Activated naive CD4-positive, alpha-beta T cell treated with anti-CD3 and anti-CD28 coated beads, Interleukin-2, amount 50 U/mL, for 16 hours (primary cell): ENCODE results near the gene ANGPTL4.
A peak's percentile ranks its signal among the peaks of the same experiment; 100 is the strongest.
"Not testable (repeated sequence)": the region's sequence is repeated elsewhere in the genome, so short reads cannot be mapped to it uniquely, and the experiment has no call there.

Source experiments
- DNase-seq: peaks from one replicate; pipeline ENCODE4 v3.0.0-alpha.2; 2020

The ANGPTL4 gene

DNA sequence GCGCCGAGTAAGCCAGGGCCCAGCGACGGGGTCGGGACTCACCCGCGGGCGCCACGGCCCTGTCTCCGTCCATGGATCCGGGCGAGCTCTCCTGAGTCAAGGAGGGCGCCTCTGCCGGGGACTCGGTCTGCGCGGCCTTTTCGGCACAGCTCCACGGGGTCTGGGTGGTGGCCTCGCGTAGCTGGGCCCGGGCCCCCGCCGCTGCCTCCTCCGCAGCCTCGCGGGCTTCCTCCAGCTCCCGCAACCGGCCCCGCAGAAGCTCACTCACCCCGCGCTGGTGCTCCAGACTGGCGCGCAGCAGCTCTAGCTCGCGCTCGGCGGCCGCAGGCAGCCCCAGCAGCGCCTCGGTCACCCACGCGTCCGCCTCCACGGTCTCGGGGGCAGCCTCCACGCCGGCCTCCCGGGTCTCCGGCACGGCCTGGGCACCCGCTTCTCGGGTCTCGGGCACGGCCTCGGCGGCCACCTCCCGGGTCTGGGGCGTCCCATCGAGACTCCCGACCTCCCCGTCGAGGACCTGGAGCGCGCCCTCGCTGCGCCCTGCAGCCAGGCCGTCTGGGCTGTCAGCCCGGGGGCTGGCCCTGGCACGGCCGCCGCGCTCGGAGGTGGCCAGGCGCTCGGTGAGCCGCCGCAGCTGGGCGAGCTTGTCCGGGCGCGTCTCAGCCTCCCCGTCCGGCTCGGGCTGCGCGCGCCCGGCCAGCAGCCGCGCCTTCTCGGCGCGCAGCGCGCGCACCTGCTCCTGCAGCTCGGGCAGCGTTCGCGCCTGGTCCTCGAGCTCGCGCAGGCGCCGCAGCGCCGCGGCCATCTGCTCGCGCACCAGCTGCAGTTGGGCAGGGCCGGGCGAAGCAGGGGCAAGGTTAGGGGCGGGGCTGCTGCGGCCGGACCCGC, 29.3 kb upstream of the ANGPTL4 start:
- no peak for DNase-seq

DNA sequence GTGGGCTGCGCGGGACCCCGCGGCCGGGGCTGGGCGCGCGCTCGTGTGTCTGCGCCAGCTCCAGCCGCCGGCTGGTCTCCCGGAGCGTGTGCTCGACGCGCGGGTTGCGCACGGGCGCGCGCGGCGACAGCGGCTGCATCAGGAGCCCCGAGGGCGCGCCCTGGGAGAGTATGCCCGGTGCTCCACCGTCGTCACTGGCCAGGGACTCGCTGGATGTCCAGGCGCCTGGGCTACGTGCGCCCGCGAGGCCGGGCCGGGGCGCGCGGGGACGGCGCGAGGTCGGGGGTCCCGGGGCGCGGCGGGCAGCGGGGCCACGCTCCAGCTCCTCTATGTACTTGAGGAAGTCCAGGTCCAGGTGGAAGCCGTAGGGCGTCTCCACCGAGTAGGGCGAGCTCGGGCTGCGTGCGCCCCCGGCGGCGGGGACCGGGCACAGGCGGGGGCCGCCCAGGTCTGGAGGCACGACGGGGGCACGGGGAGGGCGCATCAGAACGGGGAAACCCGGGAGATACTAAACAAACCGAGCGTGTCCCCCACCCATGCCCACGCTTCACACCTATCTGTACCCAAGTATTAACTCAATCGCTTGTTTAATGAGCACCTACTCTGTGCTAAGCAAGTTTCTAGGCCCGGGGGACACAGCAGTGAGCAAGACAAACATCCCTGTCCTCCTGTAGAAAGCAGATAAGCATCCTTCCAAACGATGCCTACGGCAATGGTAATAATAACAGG, 28.4 kb upstream of the ANGPTL4 start:
- no peak for DNase-seq

DNA sequence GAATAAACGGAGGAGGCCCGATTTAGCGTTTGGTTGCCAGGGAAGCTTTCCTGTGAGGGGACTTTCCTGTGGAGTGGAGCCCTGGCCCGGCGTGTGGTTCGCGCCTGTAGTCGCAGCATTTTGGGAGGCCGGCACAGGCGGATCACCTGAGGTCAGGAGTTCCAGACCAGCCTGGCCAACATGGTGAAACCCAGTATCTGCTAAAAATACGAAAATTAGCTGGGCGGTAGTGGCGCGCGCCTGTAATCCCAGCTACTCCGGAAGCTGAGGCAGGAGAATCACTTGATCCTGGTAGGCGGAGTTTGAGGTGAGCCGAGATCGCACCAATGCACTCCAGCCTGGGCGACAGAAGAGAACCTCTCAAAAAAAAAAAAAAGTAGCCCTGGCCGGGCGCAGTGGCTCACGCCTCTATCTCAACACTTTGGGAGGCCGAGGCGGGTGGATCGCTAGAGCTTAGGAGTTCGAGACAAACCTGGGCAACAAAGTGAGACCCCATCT, 27.8 kb upstream of the ANGPTL4 start:
- DNase-seq, result no peak

DNA sequence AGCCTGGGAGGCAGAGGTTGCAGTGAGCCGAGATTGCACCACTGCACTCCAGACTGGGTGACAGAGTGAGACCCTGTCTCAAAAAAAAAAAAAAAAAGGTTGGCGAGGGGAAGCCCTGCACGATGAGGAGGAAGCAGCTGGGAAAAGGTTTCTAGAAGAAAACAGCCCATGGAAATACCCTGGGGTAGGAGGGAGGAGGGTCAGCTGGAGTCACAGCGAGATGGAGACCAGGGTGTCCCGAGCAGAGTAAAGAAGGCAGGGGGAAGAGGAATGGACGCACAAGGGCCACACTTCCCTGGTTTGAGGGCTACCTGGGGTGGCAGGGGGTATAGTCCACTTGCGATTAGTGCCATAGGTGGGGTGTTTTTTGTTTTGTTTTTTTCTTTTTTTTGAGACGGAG, 27.3 kb upstream of the ANGPTL4 start:
- DNase-seq, result no peak

DNA sequence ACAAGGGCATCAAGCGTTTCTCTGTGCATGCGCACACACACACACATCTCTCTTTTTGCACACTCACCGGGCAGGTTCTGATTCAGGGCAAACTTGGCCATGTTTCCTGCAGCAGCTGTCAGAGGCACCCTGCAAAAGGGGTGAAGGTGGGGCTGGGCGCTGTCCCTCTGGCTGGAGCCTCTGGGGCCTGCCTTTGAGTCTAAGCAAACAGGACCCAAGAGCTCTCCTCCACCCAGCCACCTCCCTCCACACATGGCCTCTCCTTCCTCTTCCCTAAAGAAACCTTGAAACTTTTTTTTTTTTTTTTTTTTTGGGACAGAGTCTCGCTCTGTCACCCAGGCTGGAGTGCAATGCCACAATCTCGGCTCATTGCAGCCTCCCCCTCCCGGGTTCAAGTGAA, 26.2 kb upstream of the ANGPTL4 start:
- no peak for DNase-seq

DNA sequence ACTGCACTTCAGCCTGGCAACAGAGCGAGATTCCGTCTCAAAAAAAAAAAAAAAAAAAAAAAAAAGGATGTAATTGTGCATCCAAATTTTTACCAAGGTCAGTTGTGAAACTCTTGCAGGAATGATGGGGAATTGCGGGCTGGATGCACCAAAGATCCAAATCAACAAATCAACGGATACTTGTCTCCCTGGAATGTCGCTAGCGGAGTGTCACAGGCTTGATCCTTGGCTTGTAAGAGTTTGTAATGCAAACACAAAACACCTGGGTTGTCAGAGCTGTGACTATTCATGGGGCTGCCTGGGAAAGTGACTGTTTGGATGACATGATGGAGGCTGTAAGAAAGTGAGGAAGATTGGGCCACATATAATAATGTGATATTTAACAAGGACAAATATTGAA, 25.1 kb upstream of the ANGPTL4 start:
- DNase-seq, result no peak

DNA sequence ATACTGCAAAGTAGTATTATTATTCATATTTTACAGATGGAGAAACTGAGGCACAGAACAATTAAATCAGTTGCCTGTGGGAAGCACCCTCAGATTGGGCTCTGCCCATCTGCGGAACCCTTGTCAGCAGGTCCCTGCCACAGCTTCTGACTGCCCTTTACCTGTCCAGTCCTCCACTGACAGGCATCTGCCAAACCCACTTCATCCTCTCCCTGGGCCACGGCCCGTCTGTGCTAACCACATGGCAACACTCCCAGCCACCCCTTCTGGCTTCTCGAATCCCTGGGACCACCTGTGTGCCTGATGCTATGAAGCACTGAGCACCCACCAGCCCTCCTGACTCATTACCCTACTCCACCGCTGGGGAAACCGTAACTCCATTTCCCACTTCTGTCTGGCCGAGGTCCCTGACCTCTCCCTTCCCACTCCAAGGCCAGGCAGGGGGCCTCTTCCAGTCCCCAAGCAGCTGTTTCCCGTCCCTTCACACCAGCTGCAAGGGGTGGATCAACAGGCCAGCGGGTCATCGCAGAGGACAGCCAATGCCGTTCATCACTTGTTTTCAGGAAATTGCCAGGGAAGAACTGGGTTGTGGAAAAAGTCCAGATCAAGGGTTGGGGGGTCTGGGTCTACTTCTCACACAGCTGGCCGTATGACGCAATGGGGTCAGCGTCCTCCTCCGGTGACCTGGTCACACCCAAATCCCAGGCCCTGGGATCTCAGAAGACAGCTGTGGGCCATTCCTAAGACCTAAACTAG, 23.4 kb upstream of the ANGPTL4 start:
- no peak for DNase-seq

DNA sequence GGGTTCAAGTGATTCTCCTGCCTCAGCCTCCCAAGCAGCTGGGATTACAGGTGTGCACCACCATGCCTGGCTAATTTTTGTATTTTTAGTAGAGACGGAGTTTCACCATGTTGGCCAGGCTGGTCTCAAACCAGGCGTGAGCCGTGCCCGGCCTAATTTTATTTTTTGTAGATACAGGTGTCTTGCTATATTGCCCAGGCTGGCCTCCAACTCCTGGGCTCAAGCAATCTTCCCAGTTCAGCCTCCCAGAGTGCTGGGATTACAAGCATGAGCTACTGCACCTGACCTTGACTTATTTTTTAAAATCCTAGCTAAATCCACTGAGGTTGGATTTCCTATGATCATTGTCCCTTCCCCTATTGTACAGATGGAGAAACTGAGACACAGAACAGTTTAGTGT, 22.5 kb upstream of the ANGPTL4 start:
- not testable (repeated sequence) for DNase-seq

DNA sequence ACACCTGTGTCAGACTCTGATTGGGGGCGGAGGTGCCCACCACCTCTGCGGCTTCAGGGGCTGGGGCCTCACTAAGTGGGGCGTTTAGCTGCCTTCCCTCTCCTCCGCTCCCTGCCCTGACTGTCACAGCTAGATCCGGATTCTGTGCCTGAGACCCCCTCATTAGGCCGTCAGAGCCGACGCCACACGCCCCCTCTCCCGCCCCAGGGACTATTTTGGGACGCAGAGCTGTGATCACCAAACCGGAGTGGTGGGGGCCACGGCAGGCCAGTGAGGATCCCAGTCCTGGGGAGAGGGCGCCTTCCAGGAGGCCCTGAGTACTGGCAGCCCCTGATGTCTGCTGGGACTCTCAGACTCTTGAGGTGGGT, 21.7 kb upstream of the ANGPTL4 start:
- no peak for DNase-seq

DNA sequence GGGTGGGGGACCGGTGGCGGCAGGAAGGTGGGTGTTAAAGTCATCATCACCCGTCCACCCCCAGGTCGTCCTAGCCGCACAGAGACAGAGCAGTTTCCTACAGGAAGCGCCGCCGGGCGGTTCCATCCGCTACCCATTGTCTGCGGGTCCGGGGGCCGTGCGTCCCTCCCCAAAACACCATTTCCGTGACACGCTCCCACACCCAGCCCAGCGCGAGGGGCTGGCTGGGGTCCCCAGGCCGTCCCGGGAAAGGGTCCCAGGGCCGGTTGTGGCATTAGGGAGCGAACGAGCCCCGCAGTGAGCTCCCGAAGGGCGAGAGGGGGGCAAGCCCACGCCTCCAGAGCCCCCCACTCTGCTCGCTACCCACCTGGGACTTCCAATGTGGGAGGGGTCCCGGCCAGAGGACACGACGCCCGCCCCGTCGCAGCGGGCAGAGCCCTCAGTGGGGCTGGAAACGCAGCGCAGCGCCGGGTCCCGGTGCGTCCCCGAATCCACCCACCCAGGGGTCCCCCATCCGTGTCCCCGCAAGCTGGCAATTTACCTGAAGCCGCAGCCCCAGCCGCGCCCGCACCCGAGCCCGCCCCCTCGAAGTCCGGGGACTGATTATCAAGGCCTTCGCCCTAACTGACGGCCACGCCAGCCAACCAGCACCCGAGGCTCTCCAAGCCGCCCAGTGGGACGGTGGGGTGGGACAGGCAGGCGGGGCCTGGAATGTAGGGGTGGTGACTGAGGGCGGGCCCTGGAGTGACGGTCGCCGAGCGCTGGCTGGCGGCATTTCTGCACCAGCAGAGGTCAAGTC, 21.1 kb upstream of the ANGPTL4 start, which contains the start of gene KANK3:
TSS of gene KANK3 (minus strand) at position 579 of the 799 bp plus-strand sequence. CDS start 5,434 bp downstream, outside the sequence.
- peak; percentile 94 for DNase-seq

DNA sequence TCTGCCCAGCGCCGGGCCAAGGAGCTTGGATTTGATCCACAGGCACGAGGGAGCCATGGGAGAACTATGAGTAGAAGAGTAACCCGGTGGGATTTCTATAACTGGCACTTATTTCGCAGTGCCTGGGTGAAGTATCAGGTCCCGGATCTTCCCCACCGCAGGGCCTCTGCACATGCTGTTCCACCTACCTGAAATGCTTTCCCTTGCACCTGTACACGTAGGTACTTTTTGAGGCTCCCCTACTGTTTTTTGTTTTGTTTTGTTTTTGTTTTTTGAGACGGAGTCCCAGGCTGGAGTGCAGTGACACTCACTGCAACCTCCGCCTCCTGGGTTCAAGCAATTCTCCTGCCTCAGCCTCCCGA, 20.5 kb upstream of the ANGPTL4 start:
- no peak for DNase-seq

DNA sequence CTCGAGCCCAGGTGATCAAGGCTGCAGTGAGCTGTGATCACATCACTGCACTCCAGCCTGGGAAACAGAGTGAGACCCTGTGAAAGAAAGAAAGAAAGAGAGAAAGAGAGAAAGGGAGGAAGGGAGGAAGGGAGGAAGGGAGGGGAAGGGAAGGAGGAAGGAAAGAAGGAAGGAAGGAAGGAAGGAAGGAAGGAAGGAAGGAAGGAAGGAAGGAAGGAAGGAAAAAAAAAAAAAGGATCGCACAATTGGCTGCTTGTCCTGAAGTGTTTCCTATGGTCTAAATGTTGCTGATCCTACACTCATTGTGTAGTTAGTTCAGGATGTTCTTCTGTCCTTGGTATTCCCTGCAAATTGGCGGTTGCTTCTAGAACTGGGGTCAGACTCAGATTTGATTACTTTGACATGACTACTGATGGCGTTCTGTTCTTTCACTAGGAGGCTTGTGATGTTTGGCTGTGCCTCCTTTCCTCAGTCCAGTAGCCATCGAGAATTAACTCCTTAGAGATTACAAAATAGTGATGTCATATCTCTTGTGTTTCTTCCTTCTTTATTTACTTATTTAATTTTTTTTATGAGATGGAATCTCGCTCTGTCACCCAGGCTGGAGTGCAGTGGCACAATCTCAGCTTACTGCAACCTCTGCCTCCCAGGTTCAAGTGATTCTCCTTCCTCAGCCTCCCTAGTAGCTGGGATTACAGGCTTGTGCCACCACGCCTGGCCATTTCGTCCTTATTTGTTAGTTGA, 14.2 kb upstream of the ANGPTL4 start:
- not testable (repeated sequence) for DNase-seq

DNA sequence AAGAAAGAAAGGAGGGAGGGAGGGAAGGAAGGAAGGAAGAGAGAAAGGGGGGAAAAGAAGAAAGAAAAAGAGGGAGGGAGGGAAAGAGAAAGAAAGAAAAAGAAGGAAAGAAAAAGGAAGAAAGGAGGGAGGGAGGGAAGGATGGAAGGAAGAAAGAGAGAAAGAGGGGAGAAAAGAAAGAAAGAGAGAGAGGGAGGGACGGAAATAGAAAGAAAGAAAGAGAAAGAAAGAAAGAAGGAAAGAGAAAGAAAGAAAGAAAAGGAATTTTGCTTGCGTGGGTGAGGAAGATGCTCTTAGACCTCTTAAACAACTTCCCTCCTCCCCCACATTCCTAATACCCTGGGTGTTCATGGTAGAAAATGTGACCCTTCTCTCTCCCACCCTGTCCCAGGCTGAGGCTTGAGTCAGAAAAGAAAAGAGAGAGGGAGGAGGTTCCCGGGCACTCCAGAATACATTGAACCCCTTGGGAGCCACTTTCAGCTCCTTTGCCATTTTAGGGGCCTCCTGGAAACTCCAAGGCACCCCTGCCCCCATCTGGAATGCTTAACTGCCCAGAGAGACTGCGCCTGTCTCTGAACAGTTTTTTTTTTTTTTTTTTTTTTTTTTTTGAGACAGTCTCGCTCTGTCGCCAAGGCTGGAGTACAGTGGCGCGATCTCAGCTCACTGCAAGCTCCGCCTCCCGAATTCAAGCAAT, 11.7 kb upstream of the ANGPTL4 start:
- no peak for DNase-seq

DNA sequence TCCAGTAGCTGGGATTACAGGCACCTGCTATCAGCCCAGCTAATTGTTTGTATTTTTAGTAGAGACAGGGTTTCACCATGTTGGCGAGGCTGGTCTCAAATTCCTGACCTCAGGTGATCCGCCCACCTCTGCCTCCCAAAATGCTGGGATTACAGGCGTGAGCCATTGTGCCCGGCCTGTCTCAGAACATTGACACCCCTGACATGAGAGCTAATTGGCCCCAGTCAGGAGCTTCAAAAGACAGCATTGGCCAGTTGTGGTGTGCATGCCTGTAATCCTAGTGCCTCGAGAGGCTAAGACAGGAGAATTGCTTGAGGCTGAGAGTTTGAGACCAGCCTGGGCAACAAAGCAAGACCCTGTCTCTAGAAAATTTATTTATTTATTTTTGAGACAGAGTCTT, 11.1 kb upstream of the ANGPTL4 start:
- not testable (repeated sequence) for DNase-seq

DNA sequence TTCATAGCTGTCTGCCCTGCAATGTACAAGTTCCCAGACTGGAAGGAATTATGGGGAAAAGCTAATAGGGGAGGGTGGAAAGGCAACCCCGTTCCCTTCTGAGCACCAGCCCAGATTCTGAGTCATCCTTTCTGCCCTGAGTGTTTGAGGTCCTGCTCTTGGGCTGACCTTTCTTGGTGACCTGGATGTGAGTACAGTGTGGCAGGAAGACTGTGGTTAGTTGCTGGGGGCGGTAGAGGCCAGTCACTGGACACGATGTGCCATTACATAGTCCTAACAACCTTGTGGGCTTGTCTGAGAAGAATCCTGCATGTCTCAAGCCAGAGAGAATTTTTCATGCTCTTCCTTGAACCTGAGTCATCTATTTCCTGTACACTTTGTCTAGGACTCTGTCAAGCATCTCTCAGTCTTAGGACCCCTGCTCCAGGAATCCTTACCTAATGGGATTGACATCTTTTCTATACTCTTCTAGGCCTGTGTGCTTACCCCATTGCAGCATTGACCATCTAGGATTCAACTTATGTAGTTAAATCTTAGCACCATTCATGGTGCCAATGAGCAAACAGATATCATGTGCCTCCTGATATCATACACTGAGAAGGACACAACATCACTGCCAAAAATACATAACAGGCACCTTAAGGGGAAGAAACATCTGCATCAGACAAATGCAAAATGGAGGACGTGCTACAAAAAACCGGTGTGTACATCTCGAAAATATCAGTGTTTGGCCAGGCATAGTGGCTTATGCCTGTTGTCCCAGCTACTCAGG, 8.1 kb upstream of the ANGPTL4 start:
- DNase-seq, result no peak

DNA sequence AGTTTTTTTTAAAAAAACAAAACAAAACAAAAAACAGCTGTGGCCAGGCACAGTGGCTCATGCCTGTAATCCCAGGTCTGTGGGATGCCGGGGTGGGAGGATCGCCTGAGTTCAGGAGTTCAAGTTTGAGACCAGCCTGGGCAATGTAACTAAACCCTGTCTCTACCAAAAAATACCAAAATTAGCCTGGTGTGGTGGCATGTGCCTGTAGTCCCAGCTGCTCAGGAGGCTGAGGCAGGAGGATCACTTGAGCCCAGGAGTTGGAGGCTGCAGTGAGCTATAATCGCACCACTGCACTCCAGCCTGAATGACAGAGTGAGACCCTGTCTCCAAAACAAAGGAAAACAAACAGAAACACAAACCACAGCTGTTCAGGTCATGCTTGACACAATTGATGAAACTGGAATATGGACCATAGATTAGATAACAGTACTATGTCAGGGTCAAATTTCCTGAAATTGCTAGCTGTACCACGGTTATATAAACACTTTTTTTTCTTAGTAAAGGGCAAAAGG, 6.9 kb upstream of the ANGPTL4 start:
- no peak for DNase-seq

DNA sequence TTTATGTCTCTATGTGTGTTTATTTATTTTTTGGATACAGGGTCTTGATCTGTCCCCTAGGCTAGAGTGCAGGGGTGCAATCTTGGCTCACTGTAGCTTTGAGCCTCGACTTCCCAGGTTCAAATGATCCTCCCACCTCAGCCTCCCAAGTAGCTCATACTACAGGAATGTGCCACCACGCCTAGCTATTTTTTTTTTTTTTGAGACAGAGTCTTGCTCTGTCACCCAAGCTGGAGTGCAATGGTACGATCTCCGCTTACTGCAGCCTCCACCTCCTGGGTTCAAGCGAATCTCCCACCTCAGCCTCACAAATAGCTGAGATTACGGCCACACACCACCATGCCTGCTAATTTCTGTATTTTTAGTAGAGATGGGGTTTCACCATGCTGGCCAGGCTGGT, 5.0 kb upstream of the ANGPTL4 start:
- no peak for DNase-seq

DNA sequence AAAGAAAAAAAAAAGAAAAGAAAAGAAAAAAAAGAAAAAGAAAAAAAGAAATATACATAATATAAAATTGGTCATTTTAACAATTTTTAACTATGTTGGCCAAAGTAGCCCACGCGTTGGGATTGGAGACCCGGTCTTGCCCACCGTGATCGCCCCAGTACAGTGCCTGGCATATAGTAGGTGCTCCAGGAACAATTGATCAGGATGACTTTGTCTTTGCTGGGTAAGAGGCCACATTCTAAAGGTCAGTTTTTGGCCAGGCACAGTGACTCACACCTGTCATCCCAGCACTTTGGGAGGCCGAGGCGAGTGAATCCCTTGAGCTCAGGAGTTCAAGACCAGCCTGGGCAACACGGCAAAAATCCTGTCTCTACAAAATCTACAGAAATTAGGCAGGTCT, 3.8 kb upstream of the ANGPTL4 start:
- DNase-seq, result no peak

DNA sequence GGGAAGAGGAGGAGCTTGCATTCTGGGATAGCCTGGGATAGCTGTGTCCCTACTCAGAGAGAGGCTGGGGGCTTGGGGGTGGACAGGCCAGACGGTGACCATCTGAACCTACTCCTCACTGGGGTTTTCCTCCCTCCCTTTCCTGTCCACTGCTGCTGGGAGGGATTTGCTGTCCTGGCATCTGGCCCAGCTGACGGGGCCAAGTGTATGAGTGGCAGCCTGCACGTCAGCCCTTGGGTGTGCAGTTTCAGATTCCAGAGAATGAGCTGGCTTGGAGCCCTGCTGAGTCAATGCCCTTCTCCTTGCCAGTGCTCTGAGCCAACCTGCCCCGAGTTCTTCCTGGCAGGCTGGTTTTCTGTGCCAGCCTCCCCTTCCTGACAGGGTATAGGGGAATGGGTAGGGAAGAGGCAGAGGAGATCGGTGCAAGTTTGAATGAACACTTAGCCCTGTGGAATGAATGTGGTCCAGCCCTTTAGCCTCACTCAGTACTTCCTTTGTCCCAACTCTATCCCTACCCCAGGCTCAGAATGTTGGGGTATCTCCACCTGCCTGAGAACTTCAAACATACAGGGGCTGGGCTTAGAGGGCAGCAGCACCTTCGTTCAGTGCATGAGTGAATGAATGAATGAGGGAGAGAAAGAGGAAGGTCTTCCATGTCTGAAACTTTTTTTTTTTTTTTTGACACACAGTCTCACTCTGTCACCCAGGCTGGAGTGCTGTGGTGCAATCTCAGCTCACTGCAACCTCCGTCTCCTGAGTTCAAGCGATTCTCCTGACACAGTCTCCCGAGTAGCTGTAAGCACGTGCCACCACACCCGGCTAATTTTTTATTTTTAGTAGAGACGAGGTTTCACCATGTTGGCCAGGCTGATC, 1.8 kb upstream of the ANGPTL4 start:
- DNase-seq, result no peak
